GM19099 (cell line): ENCODE data around the gene NDUFS8.

ENCODE experiments used
- POLR2A ChIP-seq: IDR thresholded peaks from 3 replicates; pipeline ENCODE4 v1.6.1; 2011; ENCODE audit warnings: low read depth; ENCODE audit not compliant: insufficient read length; ENCODE audit errors: extremely low read depth

NDUFS8 gene

DNA sequence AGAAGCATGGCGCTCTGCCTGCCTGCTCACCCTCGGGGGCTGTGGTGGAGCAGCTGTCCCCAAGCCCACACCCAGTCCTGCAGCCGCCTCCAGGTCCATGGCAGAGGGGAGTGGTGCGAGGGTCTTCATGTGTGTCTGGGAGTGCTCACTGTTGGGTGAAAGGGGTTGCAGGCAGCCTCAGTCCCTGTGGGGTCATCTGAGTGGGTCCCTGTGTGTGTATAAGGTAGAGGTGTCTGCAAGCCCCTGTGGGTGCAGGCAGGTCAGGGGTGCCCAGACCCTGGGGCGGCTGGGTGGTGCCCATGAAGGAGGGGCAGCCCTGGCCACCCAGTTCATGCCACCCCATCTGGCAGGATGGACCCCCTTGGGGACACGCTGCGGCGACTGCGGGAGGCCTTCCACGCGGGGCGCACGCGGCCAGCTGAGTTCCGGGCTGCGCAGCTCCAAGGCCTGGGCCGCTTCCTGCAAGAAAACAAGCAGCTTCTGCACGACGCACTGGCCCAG is 15.5 kb upstream of the NDUFS8 start:
- no peak for TF ChIP-seq POLR2A

DNA sequence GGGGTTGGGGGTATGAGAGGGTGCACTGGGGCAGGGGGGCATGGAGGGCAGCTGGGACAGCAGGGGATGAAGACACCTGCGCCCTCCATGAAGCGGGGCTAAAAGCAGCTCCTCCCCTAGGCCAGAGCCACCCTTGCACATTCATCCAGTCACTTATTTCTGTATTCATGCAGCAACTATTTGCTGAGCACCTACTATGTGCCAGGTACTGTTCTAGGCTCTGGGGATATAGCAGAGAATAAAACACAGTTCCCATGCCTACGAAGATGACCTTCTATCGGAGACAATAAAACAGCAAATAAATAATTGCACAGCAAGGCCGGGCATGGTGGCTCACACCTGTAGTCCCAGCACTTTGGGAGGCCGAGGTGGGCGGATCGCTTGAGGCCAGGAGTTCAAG is 15.0 kb upstream of the NDUFS8 start:
- no peak for TF ChIP-seq POLR2A

- no peak for TF ChIP-seq POLR2A
Observed at GRCh38 chr11:68016161-68016903, 14.1 kb upstream of the NDUFS8 start.

- TF ChIP-seq POLR2A, result no peak
Observed at GRCh38 chr11:68016904-68017817, 13.3 kb upstream of the NDUFS8 start.

GRCh38 chr11:68017980-68018729 is 12.3 kb upstream of the NDUFS8 start:
- no peak for TF ChIP-seq POLR2A

GRCh38 chr11:68018730-68019190 is 11.7 kb upstream of the NDUFS8 start:
- TF ChIP-seq POLR2A, result no peak

GRCh38 chr11:68019486-68019885 is 11.0 kb upstream of the NDUFS8 start:
- no peak for TF ChIP-seq POLR2A

- TF ChIP-seq POLR2A, result no peak
Observed at GRCh38 chr11:68020575-68020974, 9.9 kb upstream of the NDUFS8 start.

GRCh38 chr11:68021167-68021787 is 9.2 kb upstream of the NDUFS8 start:
- TF ChIP-seq POLR2A, result no peak

DNA sequence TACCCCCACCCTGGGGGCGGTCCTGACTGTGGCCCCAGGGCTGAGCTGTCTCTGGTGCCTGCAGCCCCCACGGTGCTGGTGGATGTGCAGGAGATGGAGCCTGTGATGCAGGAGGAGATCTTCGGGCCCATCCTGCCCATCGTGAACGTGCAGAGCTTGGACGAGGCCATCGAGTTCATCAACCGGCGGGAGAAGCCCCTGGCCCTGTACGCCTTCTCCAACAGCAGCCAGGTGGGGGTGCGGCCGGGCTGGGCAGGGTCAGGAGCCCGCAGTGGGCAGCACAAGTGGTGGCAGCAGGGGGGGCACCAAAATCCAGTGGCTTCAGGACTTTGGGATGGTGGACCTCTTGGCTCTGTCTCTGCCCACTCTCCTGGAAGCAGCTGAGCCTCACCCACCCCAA is 8.0 kb upstream of the NDUFS8 start:
- no peak for TF ChIP-seq POLR2A

DNA sequence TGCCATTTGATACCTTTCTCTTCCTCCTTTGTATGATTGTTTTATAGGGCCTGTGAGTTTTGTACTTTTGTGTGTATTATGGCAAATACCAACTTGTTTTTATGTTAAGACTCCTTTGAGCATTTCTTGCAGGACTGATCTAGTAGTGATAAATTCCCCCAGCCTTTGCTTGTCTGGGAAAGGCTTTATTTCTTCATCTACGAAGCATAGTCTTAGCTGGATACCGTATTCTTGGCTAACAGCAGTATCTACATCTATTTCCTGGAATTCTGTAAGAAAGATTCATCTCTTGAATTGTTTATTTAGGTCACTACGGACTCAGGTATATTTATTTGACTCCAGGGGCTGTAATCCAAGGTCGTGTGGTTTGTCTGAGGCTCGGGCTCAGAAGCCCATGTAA is 6.0 kb upstream of the NDUFS8 start:
- TF ChIP-seq POLR2A, result no peak

GRCh38 chr11:68025047-68025446 is 5.4 kb upstream of the NDUFS8 start:
- TF ChIP-seq POLR2A, result no peak

DNA sequence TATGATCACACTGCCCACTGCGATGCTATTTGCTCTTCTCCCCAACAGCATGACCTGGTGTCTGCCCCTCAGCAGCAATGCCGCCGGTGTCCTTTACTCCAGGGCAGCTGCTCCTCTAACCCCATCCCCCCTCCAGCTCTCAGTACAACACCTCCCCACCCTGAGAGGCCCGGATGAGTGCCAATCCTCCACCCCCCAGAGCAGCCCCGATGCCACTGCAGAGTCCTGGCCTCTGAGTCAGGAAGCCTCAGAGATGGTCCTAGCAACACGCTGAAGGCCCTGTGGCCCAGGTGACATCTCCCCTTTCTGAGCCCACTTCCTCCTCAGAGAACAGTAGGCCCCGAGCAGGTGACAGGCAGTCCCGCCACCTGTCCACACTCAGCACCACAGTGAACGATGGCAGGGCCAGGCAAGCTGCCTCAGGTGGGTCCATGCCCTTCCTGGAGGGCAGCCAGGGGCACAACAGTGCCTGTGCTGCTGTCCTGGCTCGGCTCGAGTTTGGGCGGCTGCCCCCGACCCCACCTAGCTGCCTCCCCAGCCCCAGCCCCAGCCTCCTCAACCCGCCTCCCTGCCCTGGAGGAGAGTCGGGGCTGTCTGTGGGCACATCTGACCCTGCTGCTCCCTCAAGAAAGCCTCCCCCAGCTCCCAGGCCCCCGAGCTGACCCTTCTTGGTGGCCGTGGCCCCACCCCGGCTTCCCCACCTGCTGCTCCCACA is 3.9 kb upstream of the NDUFS8 start:
- TF ChIP-seq POLR2A, result no peak

GRCh38 chr11:68027667-68028066 is 2.8 kb upstream of the NDUFS8 start:
- TF ChIP-seq POLR2A, result no peak
